GM12801 (cell line): ENCODE measurements around the gene LRP5.

Experiments used
- TF ChIP-seq, protein P1 (sequence below): IDR thresholded peaks from one replicate; pipeline ENCODE4 v1.5.1; 2011; ENCODE audit warnings: control low read depth; ENCODE audit not compliant: insufficient read length; ENCODE audit errors: extremely low read depth

LRP5 gene

DNA sequence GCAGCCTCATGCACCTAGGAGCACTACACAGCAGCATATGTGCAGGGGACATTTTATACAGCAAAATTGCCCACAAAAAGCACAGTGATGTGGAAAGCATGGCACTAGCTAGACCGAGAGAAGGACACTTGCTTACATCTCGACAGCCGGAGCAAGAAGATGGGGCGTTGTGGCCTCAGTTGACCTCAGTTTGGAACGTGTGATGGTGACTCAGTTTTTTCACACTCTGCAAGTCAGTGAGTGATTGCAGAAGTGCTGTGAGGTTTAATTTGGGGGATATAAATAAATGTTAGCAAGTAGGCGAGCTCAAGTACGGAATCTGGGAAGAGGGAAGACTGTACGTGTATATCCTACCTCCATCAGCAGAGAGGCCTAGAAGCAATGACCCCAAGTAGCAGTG, 23.3 kb downstream of the LRP5 start:
- TF ChIP-seq, protein P1, sequence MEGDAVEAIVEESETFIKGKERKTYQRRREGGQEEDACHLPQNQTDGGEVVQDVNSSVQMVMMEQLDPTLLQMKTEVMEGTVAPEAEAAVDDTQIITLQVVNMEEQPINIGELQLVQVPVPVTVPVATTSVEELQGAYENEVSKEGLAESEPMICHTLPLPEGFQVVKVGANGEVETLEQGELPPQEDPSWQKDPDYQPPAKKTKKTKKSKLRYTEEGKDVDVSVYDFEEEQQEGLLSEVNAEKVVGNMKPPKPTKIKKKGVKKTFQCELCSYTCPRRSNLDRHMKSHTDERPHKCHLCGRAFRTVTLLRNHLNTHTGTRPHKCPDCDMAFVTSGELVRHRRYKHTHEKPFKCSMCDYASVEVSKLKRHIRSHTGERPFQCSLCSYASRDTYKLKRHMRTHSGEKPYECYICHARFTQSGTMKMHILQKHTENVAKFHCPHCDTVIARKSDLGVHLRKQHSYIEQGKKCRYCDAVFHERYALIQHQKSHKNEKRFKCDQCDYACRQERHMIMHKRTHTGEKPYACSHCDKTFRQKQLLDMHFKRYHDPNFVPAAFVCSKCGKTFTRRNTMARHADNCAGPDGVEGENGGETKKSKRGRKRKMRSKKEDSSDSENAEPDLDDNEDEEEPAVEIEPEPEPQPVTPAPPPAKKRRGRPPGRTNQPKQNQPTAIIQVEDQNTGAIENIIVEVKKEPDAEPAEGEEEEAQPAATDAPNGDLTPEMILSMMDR = no peak

DNA sequence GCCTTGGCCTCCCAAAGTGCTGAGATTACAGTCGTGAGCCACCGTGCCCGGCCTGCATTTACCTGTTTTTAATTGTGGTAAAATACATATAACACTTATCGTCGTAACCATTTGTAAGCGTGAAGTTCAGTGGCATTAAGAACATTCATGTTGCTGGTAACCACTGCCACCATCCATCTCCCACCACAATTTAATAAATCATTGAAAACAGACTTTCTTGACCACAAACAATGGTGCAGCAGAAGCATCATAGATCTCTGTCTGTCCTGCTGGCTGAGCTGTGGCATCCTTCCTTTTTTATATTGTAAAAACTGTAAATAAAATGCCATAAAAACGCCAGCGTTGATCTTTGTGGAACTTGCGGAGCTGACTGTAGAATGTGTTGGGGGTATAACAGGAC, 24.3 kb downstream of the LRP5 start:
- TF ChIP-seq, protein P1 = no peak

DNA sequence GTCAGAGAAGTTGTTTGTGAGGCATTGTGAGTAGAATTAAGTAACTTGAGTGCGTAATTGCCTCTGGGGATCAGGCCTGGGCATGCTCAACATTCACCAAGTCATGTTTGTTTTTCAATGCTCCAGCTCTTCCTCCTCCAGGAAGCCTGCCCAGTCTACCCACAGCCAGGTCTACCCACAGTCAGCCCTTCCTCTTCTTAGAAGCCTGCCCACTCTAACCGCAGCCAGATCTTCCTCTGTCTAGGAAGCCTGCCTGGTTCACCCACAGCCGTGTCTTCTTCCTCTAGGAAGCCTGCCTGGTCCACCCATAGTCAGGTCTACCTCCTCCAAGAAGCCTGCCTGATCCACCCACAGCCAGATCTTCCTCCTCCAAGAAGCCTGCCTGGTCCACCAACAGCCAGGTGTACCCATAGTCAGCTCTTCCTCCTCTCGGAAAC, 25.0 kb downstream of the LRP5 start:
- TF ChIP-seq, protein P1 = no peak

DNA sequence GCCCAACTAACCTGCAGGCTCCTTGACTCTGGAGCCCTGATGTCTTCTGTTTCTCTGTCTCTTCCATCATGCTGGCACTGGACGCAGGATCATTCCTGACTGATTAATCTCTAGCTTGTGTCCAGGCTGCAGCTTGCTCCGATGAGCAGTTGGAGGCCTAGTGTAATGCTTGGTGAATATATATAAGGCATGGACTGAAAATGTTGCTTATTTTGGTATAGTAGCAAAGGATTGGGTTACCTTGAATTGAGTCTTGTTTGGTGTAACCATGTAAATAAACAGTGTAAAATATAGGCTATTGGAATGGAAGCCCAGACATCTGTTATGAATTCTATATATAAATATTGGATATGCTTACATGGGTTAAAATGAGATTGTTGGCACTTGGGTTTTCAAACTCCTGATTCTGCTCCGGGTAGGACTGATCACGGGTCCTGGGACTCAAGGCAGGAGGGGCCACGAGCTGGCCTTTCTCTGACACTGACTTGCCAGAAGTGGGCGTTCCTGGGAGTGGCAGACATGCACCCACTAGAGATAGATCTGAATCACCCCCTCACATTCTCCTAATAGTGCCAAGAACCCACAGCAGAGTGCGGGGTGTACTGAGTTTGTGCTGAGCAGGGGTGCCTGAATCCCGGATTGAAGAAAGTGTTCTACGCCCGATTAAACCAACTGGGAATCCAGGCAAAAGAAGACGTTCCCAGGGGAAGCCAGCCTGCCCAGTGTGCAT, 25.8 kb downstream of the LRP5 start:
- TF ChIP-seq, protein P1 = no peak

DNA sequence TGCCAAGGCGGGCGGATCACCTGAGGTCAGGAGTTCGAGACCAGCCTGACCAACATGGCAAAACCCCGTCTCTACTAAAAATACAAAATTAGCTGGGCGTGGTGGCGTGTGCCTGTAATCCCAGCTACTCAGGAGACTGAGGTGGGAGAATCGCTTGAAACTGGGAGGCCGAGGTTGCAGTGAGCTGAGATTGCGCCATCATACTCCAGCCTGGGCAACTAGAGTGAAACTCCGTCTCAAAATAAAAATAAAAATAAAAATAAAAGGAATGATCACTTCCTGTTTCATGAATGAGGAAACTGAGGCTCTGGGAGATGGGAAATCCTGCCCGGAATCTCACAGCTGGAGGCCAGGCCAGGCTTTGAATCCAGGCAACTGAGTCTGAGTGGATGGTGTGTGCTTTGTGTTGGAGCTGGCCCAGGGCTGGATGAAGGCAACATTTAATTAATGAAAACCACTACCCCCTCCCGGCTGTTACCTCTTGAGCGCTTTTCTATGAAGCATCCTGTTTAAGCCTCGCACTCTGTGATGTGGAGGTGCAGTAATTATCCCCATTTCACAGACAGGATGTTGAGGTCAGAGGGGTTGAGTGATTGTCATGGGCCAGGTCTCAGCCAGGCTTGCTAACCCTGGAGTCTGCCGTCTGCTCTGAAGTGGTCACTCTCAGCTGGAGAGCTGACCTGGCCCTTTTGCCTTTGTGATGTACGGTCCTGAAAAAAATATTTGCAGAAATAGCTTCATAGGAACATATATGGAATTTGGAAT, 27.8 kb downstream of the LRP5 start:
- TF ChIP-seq, protein P1 = no peak

DNA sequence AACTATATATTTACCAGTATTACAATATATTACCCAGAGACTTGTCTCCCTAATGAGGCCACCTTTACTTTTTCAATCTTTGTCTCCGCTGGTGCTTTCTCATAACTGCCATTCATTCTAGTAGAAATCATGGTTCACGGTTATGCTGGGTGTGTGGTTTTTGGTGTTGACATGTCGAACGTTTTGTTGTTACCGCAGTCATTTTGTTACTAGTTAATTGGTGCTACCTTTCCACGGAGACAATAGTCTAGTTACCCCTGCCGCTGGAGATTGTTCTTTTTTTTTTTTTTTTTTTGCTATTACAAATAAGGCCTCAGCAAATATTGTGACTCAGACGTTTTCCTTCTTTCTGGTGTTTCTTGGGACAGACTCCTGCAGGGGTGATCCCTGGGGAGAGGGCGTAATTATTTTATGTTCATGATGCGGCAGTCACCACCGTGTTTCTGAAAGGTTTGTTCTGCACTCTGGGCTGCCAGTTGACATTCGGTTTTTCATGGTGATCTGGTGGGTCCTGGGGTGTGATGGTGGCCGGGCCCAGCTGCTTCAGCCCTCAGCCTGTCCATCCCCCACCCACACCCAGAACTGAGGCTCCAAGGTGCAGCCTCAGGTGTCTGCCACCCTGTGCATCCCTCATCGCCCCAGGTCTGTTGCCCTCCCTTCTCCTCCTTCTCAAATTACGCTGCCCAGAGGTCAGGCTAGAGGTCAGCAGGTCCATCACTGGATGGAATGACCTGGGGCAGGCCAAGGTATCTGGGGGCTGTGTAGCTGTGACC, 28.6 kb downstream of the LRP5 start:
- TF ChIP-seq, protein P1 = no peak

DNA sequence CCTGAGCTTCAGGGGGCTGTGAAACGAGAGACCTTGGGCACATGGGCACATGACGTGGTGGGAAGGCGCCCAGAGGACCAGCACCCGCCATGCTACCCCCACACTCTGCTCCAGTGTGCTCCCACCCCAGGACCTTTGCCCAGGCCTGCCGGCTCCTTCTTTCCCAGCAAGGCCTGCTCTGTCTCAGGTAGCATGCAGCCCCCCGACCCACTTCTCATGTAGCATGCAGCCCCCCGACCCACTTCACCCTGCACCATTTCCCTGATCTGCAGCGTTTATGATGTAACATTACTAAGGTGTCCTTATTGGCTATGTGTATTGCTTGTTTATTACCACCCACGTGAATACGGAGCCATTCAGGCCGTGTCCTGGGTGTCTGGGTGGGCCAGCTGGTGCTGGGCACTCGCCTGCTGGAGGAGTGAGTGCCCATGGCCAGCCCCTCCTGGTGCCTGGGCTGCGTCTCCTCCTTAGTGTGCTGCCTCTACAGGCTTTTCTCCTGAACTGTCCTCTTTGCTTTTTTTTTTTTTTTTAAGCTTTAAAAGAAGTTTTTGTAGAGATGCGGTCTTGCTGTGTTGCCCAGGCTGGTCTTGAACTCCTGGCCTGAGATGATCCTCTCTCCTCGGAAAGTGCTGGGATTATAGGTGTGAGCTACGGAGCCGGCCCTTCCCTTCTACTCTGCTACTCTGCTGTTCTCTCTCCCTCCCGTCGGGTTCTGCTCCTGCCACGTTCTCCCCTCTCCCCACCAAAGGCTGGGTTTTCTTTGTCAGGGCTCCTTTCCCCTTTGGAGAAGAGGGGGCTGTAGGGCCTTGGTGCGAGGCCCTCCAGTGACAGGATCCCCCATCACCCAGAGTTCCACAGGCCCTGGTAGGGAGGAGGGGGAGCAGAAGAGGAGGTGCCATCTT, 29.4 kb downstream of the LRP5 start:
- TF ChIP-seq, protein P1 = no peak
